ENCODE measurements around the gene GLB1L2.

Gene GLB1L2

DNA sequence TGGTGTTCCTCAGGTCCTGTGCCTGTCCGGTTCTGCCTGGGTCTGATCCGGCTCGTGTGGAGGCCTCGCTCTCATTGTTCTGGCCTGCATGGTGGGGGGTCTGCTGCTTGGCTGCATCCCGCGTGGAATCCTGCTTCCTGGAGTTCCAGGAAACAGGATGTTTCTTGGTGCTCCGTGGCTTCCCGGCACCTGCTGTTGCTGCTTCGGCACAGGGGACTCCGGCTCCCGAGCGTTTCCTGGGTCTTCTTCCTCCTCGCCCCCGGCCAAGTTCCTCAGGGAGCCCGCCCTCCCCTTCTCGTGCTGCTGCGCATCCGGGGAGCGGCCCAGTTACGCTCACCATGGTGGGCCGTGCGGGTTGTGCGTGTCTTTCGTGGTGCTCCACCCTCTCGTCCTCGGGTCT, 29.9 kb downstream of the GLB1L2 start:
- TF ChIP-seq, protein P1, sequence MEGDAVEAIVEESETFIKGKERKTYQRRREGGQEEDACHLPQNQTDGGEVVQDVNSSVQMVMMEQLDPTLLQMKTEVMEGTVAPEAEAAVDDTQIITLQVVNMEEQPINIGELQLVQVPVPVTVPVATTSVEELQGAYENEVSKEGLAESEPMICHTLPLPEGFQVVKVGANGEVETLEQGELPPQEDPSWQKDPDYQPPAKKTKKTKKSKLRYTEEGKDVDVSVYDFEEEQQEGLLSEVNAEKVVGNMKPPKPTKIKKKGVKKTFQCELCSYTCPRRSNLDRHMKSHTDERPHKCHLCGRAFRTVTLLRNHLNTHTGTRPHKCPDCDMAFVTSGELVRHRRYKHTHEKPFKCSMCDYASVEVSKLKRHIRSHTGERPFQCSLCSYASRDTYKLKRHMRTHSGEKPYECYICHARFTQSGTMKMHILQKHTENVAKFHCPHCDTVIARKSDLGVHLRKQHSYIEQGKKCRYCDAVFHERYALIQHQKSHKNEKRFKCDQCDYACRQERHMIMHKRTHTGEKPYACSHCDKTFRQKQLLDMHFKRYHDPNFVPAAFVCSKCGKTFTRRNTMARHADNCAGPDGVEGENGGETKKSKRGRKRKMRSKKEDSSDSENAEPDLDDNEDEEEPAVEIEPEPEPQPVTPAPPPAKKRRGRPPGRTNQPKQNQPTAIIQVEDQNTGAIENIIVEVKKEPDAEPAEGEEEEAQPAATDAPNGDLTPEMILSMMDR (IDR thresholded peaks at IDR 0.05; ENCODE audit: insufficient read depth, low read length, poor library complexity, severe bottlenecking): no peak
- Histone ChIP-seq H3K27me3 (replicated peaks; ENCODE audit: control insufficient read depth, insufficient read depth, low read length) (no peaks in the 10 kb centered on the region), H3K4me3 (replicated peaks; ENCODE audit: low read depth, low read length) (no peak overlapping the region), H3K36me3 (ENCODE audit: control insufficient read depth, insufficient read depth, low read length) (no peaks in the 10 kb centered on the region)
- no peak for DNase-seq (ENCODE audit: extremely low read depth, insufficient read length)

DNA sequence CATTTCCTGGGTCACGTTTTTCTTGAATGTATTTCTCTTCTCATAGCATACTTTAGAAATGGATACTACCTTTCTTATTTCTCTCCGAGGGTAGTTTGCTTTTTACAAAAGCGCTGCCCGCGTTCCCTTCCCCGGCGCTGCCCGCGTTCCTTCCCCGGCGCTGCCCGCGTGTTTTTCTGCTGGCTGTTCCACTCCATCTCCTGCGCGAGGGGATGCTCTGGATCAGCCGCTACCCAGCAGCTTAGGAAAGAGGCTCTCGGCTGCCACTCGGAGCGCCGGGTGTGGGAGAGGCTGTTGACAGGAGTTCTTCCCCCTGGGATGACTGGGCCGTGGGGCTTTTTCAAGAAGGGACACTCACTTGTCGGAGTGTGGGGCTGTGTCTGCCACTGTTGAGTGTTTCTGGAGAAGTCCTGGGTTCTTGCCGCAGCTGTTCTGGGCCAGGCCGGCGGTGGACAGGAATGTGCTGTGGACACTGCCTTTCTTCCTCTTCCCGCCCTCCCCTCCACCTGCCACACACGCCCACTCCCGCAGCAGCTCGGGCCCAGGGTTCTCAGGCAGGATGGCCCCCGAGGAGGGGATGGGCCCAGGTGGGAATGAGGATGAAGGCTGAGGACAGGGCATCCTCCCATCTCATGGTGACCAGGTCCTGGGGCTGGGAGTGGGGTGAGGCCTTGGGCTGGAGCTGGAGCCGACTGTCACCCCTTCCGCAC, 30.6 kb downstream of the GLB1L2 start:
- TF ChIP-seq, protein P1 (IDR thresholded peaks at IDR 0.05; ENCODE audit: insufficient read depth, low read length, poor library complexity, severe bottlenecking): no peak
- Histone ChIP-seq H3K4me3 (replicated peaks; ENCODE audit: low read depth, low read length) (no peak overlapping the region), H3K36me3 (ENCODE audit: control insufficient read depth, insufficient read depth, low read length) (no peaks in the 10 kb centered on the region), H3K27me3 (replicated peaks; ENCODE audit: control insufficient read depth, insufficient read depth, low read length) (no peaks in the 10 kb centered on the region)
- no peak for DNase-seq (ENCODE audit: extremely low read depth, insufficient read length)

DNA sequence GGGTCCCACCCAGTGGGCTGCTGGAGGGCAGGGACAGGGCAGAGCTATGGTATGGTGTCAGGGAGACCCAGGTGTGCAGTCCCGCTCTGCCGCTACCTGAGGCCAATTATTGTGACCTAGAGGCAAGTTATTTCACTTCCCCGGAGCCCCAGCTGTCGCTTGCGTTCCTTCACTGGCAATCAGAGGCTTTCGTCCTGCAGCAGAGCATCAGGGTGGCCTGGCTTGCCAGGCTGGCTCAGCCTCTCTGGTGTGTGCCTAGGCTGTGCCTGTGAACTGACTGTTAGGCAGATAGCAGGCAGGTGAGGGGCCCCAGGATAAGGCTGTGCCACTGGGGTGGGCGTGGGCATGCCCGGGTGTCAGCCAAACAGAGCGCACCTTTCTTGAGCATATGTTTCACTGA, 31.4 kb downstream of the GLB1L2 start:
- H3K4me3 ChIP-seq (replicated peaks; ENCODE audit: low read depth, low read length): no peak overlapping the region
- TF ChIP-seq, protein P1 (IDR thresholded peaks at IDR 0.05; ENCODE audit: insufficient read depth, low read length, poor library complexity, severe bottlenecking): no peak
- no peak for DNase-seq (ENCODE audit: extremely low read depth, insufficient read length)

DNA sequence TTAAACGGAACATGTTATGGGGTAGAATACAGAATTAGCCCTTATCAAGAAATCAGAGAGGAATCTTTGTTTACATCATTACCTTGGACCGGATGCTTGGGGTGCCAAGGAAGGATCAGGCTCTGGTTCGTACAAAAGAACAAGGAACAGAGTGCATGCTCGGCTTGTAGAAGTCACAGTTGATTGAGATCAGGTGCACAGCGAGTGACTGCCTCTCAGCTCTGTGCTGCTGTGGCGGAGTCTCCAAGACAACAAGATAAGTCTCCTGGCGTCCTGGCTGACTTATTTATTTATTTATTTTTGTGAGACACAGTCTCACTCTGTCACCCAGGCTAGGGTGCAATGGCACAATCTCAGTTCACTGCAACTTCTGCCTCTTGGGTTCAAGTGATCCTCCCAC, 31.8 kb downstream of the GLB1L2 start:
- Histone ChIP-seq H3K36me3 (ENCODE audit: control insufficient read depth, insufficient read depth, low read length) (no peaks in the 10 kb centered on the region), H3K4me3 (replicated peaks; ENCODE audit: low read depth, low read length) (no peak overlapping the region), H3K27me3 (replicated peaks; ENCODE audit: control insufficient read depth, insufficient read depth, low read length) (no peaks in the 10 kb centered on the region)
- no peak for DNase-seq (ENCODE audit: extremely low read depth, insufficient read length)
- TF ChIP-seq, protein P1 (IDR thresholded peaks at IDR 0.05; ENCODE audit: insufficient read depth, low read length, poor library complexity, severe bottlenecking): no peak

More for the DNA sequence above, 31.4 kb downstream of the GLB1L2 start:
- H3K27me3 ChIP-seq (replicated peaks; ENCODE audit: control insufficient read depth, insufficient read depth, low read length): no peaks in the 10 kb centered on the region
- H3K36me3 ChIP-seq (ENCODE audit: control insufficient read depth, insufficient read depth, low read length): no peaks in the 10 kb centered on the region

DNA sequence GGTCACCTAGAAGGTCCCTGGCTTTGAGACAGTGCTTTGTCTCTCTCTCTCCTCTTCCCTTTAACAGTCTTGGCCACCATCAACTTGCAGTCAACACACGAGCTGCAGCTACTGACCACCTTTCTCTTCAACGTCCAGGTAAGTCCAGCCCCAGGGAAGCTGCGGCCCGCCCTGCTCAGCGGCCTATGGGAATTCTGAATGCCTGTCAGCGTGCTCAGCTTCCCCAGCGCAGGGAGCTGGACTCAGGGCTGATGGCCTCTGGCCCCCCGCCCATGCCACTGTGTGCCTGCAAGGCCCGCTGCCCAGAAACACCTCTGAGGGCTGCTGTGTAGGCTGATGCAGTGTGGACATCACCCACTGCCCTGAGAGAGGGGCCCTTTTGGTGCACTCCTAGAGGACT, 32.5 kb downstream of the GLB1L2 start:
- no peak for DNase-seq (ENCODE audit: extremely low read depth, insufficient read length)
- H3K4me3 ChIP-seq (replicated peaks; ENCODE audit: low read depth, low read length): no peak overlapping the region
- TF ChIP-seq, protein P1 (IDR thresholded peaks at IDR 0.05; ENCODE audit: insufficient read depth, low read length, poor library complexity, severe bottlenecking): no peak
- H3K27me3 ChIP-seq (replicated peaks; ENCODE audit: control insufficient read depth, insufficient read depth, low read length): no peaks in the 10 kb centered on the region
- H3K36me3 ChIP-seq (ENCODE audit: control insufficient read depth, insufficient read depth, low read length): no peaks in the 10 kb centered on the region

Data from GM06990 (cell line).